Panc1 (cell line): ENCODE data around the gene FYN. TPM values are rescaled to one million over a fixed set of nuclear protein-coding genes. Genes with fewer than 3 reads are reported as not detected.

Experiments used
- ATAC-seq: fragments of 200-7000 bp; cut with Tn5 transposase; 2 replicates; pipeline ENCODE4 v1.9.1; 2020; ENCODE audit warnings: mild to moderate bottlenecking, moderate library complexity
- BruUV-seq: library from RNA; stranded (reverse); fragments of 400-500 nt; replicated peaks from 2 replicates; lab custom pipeline; 2021; lab: Mats Ljungman, UMichigan
- CTCF ChIA-PET: fragments of 300-600 bp; sonication (Branson Sonifier 250); formaldehyde crosslinking; loops from one replicate; lab custom pipeline; 2022; ENCODE audit warnings: antibody characterized with exemption; lab: Charles Lee
- POLR2A ChIA-PET: fragments of 300-600 bp; sonication (Branson Sonifier 250); formaldehyde crosslinking; loops from one replicate; lab custom pipeline; 2022; ENCODE audit warnings: antibody characterized with exemption; lab: Charles Lee
- DNase-seq: peaks from one replicate; pipeline ENCODE4 v3.0.0-alpha.2; 2010; ENCODE audit warnings: low read depth, low spot score
- H3K27ac ChIP-seq: 2 replicates; pipeline ENCODE4 v1.5.1; 2011; ENCODE audit warnings: mild to moderate bottlenecking, low read length, inconsistent platforms
- H3K27me3 ChIP-seq: fragments of 200-500 bp; sonication (Bioruptor generic); 2 replicates; pipeline ENCODE4 v1.6.0; 2014; ENCODE audit warnings: low read length, inconsistent platforms; ENCODE audit not compliant: control insufficient read depth, insufficient read depth
- H3K36me3 ChIP-seq: fragments of 200-500 bp; sonication (Bioruptor generic); 2 replicates; pipeline ENCODE4 v1.5.1; 2014; ENCODE audit warnings: inconsistent platforms, mild to moderate bottlenecking, low read length, moderate library complexity; ENCODE audit not compliant: control insufficient read depth, insufficient read depth
- H3K4me1 ChIP-seq: 2 replicates; pipeline ENCODE4 v1.5.1; 2011; ENCODE audit warnings: inconsistent platforms, mild to moderate bottlenecking, low read length, moderate library complexity; ENCODE audit not compliant: control insufficient read depth, insufficient read depth
- H3K4me3 ChIP-seq, 2 experiments: 2 replicates each; pipeline ENCODE4 v1.5.1; 2011 to 2012; ENCODE audit warnings: low read depth in 2 of 2, low read length in 2 of 2, mild to moderate bottlenecking in 2 of 2, inconsistent platforms in 1 of 2, moderate library complexity in 1 of 2
- H3K9me3 ChIP-seq: fragments of 200-500 bp; sonication (Bioruptor generic); 2 replicates; pipeline ENCODE4 v1.5.1; 2014; ENCODE audit warnings: low read depth, mild to moderate bottlenecking, inconsistent platforms, low read length, moderate library complexity; ENCODE audit not compliant: control insufficient read depth, insufficient read depth
- POLR2AphosphoS5 ChIP-seq: IDR thresholded peaks from 2 replicates; pipeline ENCODE4 v1.6.1; 2012; ENCODE audit warnings: mild to moderate bottlenecking, low read depth, low read length, moderate library complexity
- SIN3A ChIP-seq: IDR thresholded peaks from 2 replicates; pipeline ENCODE4 v1.6.1; 2012; ENCODE audit warnings: low read depth, mild to moderate bottlenecking, low read length, moderate library complexity, borderline replicate concordance; ENCODE audit not compliant: insufficient read depth
- TCF7L2 ChIP-seq: IDR thresholded peaks from 2 replicates; pipeline ENCODE4 v1.6.1; 2011; ENCODE audit warnings: mild to moderate bottlenecking, low read depth, low read length, inconsistent platforms
- in situ Hi-C: cut with HindIII; loops from 2 replicates; pipeline ENCODE4 v1.10.0; 2016; ENCODE audit warnings: low sequenced_read_pairs, low pct_unique_long_range_greater_than_20kb
- intact Hi-C: fragments of 100-400 bp; cut with micrococcal nuclease; formaldehyde crosslinking; loops from one replicate; pipeline ENCODE4 v1.10.0; 2022; ENCODE audit not compliant: unreplicated experiment
- total RNA-seq: library from RNA; stranded (reverse); gene quantifications from one replicate; pipeline ENCODE4 v1.2.1, GENCODE V29; 2021; ENCODE audit not compliant: unreplicated experiment
- TF ChIP-seq, protein P1 (sequence below), 2 experiments: IDR thresholded peaks; 2 replicates each; pipeline ENCODE4 v1.6.1; 2011 to 2012; ENCODE audit warnings: low read depth in 2 of 2, control low read depth in 1 of 2, low read length in 1 of 2, mild to moderate bottlenecking in 1 of 2, moderate library complexity in 1 of 2; ENCODE audit not compliant: insufficient read depth in 1 of 2
- TF ChIP-seq, protein P2 (sequence below): fragments of 450-650 bp; IDR thresholded peaks from 2 replicates; pipeline ENCODE4 v1.5.1; 2017; ENCODE audit warnings: mild to moderate bottlenecking

The FYN gene
- total RNA-seq, 1 experiment from 2014 or later: 4.2 TPM

DNA sequence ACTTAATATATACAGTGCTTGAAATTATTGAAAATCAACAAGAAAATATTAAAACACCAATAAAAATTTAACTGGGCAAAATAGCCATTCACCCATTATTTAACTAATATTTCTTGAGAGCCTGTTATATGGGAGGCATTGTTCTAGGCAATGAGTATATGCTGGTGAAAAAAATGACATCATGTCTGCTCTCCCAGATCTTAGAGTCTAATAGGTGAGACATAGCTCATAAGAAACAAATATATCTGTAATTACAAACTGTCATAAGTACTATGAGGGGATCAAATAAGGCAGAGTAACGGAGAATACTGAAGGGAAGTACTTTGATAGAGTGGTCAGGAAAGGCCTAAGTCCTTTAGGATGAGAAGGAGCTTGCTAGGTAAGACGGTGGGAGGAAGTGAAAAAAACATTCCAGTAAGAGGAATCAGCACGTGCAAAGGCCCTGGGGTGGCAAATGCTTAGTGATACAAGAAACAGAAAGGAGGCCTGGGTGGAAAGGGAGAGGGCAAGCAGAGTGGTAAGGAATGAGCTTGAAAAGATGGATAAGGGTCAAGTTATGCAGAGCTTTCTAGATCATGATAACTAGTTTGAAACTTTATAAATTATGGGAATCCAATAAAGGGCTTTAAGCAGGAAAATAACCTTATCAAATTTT, 12.2 kb upstream of the FYN start:
- no peaks in the 10 kb centered on the region for H3K9me3 ChIP-seq
- no peak for DNase-seq
- intact Hi-C loops: no loop called here
- TF ChIP-seq POLR2AphosphoS5 (no peak), SIN3A (no peak), TCF7L2 (no peak)
- TF ChIP-seq, protein P1, sequence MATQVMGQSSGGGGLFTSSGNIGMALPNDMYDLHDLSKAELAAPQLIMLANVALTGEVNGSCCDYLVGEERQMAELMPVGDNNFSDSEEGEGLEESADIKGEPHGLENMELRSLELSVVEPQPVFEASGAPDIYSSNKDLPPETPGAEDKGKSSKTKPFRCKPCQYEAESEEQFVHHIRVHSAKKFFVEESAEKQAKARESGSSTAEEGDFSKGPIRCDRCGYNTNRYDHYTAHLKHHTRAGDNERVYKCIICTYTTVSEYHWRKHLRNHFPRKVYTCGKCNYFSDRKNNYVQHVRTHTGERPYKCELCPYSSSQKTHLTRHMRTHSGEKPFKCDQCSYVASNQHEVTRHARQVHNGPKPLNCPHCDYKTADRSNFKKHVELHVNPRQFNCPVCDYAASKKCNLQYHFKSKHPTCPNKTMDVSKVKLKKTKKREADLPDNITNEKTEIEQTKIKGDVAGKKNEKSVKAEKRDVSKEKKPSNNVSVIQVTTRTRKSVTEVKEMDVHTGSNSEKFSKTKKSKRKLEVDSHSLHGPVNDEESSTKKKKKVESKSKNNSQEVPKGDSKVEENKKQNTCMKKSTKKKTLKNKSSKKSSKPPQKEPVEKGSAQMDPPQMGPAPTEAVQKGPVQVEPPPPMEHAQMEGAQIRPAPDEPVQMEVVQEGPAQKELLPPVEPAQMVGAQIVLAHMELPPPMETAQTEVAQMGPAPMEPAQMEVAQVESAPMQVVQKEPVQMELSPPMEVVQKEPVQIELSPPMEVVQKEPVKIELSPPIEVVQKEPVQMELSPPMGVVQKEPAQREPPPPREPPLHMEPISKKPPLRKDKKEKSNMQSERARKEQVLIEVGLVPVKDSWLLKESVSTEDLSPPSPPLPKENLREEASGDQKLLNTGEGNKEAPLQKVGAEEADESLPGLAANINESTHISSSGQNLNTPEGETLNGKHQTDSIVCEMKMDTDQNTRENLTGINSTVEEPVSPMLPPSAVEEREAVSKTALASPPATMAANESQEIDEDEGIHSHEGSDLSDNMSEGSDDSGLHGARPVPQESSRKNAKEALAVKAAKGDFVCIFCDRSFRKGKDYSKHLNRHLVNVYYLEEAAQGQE (IDR thresholded peaks at IDR 0.05; ENCODE audit: insufficient read depth in 1 of 2, low read depth in 2 of 2, low read length in 1 of 2): no peak
- TF ChIP-seq, protein P2, sequence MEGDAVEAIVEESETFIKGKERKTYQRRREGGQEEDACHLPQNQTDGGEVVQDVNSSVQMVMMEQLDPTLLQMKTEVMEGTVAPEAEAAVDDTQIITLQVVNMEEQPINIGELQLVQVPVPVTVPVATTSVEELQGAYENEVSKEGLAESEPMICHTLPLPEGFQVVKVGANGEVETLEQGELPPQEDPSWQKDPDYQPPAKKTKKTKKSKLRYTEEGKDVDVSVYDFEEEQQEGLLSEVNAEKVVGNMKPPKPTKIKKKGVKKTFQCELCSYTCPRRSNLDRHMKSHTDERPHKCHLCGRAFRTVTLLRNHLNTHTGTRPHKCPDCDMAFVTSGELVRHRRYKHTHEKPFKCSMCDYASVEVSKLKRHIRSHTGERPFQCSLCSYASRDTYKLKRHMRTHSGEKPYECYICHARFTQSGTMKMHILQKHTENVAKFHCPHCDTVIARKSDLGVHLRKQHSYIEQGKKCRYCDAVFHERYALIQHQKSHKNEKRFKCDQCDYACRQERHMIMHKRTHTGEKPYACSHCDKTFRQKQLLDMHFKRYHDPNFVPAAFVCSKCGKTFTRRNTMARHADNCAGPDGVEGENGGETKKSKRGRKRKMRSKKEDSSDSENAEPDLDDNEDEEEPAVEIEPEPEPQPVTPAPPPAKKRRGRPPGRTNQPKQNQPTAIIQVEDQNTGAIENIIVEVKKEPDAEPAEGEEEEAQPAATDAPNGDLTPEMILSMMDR: no peak
- CTCF ChIA-PET: no interaction called here
- no peaks in the 10 kb centered on the region for H3K36me3 ChIP-seq
- POLR2A ChIA-PET: no interaction called here
- no peak overlapping the region for H3K27ac ChIP-seq
- H3K27me3 ChIP-seq: peaks cover 18% of the 10 kb centered on the region; the same call in 1 of the 2 replicates
- ATAC-seq: no peak
- H3K4me1 ChIP-seq: no peaks in the 10 kb centered on the region
- in situ Hi-C loops: no loop called here
- BruUV-seq: no TSS peak
- H3K4me3 ChIP-seq: no peak overlapping the region

DNA sequence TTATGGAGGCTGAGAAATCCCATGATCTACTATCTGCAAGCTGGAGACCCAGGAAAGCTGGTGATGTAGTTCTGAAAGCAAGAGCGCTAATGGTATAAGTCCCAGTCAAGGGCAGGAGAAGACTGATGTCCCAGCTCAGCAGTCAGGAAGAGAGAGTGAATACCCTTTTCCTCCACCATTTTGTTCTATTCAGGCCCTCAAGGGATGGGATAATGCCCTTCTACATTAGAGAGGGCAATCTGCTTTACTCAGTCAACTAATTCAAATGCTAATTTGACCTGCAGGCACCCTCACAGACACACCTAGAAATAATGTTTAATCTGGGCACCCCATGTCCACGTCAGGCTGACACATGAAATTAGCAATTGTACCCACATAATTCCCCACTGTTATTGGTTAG, 10.8 kb upstream of the FYN start:
- TF ChIP-seq SIN3A (no peak), POLR2AphosphoS5 (no peak), TCF7L2 (no peak)
- TF ChIP-seq, protein P1 (IDR thresholded peaks at IDR 0.05; ENCODE audit: insufficient read depth in 1 of 2, low read depth in 2 of 2, low read length in 1 of 2): no peak
- TF ChIP-seq, protein P2: no peak
- no peak for ATAC-seq
- in situ Hi-C loops (no loop called here), intact Hi-C loops (no loop called here)
- Histone ChIP-seq H3K4me3 (no peak overlapping the region), H3K9me3 (no peaks in the 10 kb centered on the region), H3K4me1 (no peaks in the 10 kb centered on the region), H3K36me3 (no peaks in the 10 kb centered on the region), H3K27me3 (peaks cover 13% of the 10 kb centered on the region; the same call in 1 of the 2 replicates), H3K27ac (no peak overlapping the region)
- ChIA-PET POLR2A (no interaction called here), CTCF (no interaction called here)
- DNase-seq: no peak
- BruUV-seq: no TSS peak
